Common myeloid progenitor, CD34-positive (primary cell): ENCODE data around the gene DLAT.
A peak's percentile ranks its signal among the peaks of the same experiment; 100 is the strongest.

ENCODE experiments used
- CTCF ChIA-PET: fragments of 350-600 bp; sonication (Branson Sonifier 250); formaldehyde crosslinking; loops from one replicate; lab custom pipeline; 2021; ENCODE audit warnings: antibody characterized with exemption; lab: Charles Lee
- POLR2A ChIA-PET: fragments of 350-600 bp; sonication (Branson Sonifier 250); formaldehyde crosslinking; loops from one replicate; lab custom pipeline; 2021; ENCODE audit warnings: antibody characterized with exemption; lab: Charles Lee
- DNase-seq, 3 donors: peaks; one replicate each; pipeline versions ENCODE4 v3.0.0 to v3.0.0-alpha.2; 2013
- H3K27ac ChIP-seq, 2 experiments: 1 replicate in 1 of 2; 2 replicates in 1 of 2; pipeline ENCODE4 v1.7.0; 2013; ENCODE audit warnings: inconsistent platforms in 2 of 2, low read length in 2 of 2, mild to moderate bottlenecking in 2 of 2, low read depth in 1 of 2, moderate library complexity in 1 of 2; ENCODE audit not compliant: severe bottlenecking in 2 of 2, insufficient read depth in 1 of 2, poor library complexity in 1 of 2
- H3K27me3 ChIP-seq, 5 experiments: replicated peaks in 2 of 5; 1 replicate in 3 of 5; 2 replicates in 2 of 5; pipeline versions ENCODE4 v1.6.1 to v1.7.0; 2013; ENCODE audit warnings: low read length in 4 of 5, mild to moderate bottlenecking in 2 of 5, moderate library complexity in 2 of 5, inconsistent platforms in 1 of 5; ENCODE audit not compliant: insufficient read depth in 5 of 5, control insufficient read depth in 4 of 5
- H3K36me3 ChIP-seq, 4 experiments: 1 replicate in 2 of 4; 2 replicates in 2 of 4; pipeline versions ENCODE4 v1.6.1 to v1.7.0; 2013; ENCODE audit warnings: low read length in 3 of 4, control low read depth in 1 of 4, mild to moderate bottlenecking in 1 of 4; ENCODE audit not compliant: control insufficient read depth in 4 of 4, insufficient read depth in 4 of 4
- H3K4me1 ChIP-seq, 4 experiments: 1 replicate in 3 of 4; 2 replicates in 1 of 4; pipeline versions ENCODE4 v1.6.1 to v1.7.1; 2013; ENCODE audit warnings: low read length in 3 of 4, mild to moderate bottlenecking in 3 of 4, control low read depth in 1 of 4, inconsistent platforms in 1 of 4, moderate library complexity in 1 of 4; ENCODE audit not compliant: control insufficient read depth in 4 of 4, insufficient read depth in 4 of 4; ENCODE audit errors: control extremely low read depth in 1 of 4
- H3K4me3 ChIP-seq, 7 experiments: 1 replicate in 4 of 7; 2 replicates in 3 of 7; pipeline versions ENCODE4 v1.5.1 to v1.7.0; 2013; ENCODE audit warnings: mild to moderate bottlenecking in 7 of 7, low read length in 6 of 7, moderate library complexity in 6 of 7, inconsistent platforms in 2 of 7, low read depth in 2 of 7, control low read depth in 1 of 7; ENCODE audit not compliant: insufficient read depth in 4 of 7, control insufficient read depth in 1 of 7; ENCODE audit errors: extremely low read depth in 1 of 7
- H3K9me3 ChIP-seq, 5 experiments: 1 replicate in 4 of 5; 2 replicates in 1 of 5; pipeline versions ENCODE4 v1.6.1 to v1.7.1; 2013; ENCODE audit warnings: low read length in 4 of 5, mild to moderate bottlenecking in 2 of 5, inconsistent platforms in 1 of 5, low read depth in 1 of 5, moderate library complexity in 1 of 5; ENCODE audit not compliant: control insufficient read depth in 4 of 5, insufficient read depth in 2 of 5; ENCODE audit errors: control extremely low read depth in 1 of 5
- WGBS: methylation state at CpG from one replicate; pipeline ENCODE4 v1.1.5; 2013; ENCODE audit not compliant: insufficient coverage; 5-methylcytosine and 5-hydroxymethylcytosine counted together

Gene DLAT

DNA sequence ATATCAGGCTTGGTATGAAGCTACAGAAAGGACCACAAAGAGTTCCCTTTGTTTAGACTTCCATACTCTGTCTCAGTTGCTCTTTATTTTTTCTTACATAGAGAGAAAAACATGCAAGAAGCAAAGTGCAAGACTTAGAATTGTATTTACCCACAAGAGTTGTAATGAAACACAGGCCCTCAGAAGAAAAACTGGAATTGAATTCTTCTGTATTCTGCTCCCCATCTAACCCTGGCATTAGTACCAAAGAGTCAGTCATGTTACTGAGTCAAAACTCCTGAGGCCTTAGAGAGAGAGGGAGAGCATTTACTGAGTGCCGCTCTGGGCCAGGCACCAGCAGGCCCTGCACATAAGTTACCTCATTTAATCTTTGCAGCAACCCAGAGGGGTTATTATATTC is 43.9 kb upstream of the DLAT start:
- no peaks in the 10 kb centered on the region for H3K36me3 ChIP-seq
- no CpG with 5 or more reads among the region's 1 CpG for WGBS
- H3K4me1 ChIP-seq = peaks cover 5 to 9% (median 7%) of the 10 kb centered on the region in 4 experiments
- no peak for DNase-seq
- no peak overlapping the region for H3K4me3 ChIP-seq
- ChIA-PET CTCF (interaction anchor here (1.0 to 11.8 kb wide), 21 partner anchors 8 to 384 kb away, joined by 3 to 248 read pairs (median 6); partner anchors contain the start of genes ALG9, DIXDC1, SDHD and TIMM8B), POLR2A (interaction anchor here (0.7 kb wide), 1 partner anchor 50 kb away, joined by 4 read pairs; no protein-coding TSS in a partner anchor)
- no peaks in the 10 kb centered on the region for H3K9me3 ChIP-seq
- H3K27me3 ChIP-seq = peaks cover 4 to 34% (median 5%) of the 10 kb centered on the region in 5 experiments
- no peak overlapping the region for H3K27ac ChIP-seq

DNA sequence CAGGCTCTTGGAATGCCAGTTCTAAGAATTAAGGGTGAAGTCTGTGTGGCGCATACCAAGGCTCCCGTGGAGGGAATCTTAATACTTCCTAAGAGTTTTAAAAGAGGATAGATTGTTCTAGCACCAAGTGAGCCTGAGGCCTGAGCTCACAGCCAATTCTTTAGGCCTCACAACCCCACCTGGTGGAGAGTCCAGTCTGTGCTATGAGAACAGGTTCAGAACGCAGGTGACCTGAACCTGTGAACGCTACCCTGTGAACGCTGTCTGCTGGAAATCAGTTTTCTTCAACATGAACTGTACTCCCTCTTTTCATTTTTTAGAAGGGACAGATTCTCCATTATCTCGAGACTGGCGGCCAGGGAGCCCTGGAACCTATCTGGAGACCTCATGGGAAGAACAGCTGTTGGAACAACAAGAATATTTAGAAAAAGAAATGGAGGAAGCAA is 43.2 kb upstream of the DLAT start:
- Histone ChIP-seq H3K36me3 (no peaks in the 10 kb centered on the region), H3K27me3 (peaks cover 4 to 27% (median 5%) of the 10 kb centered on the region in 5 experiments), H3K4me3 (no peak overlapping the region), H3K9me3 (no peaks in the 10 kb centered on the region), H3K4me1 (peaks cover 5 to 8% (median 7%) of the 10 kb centered on the region in 4 experiments), H3K27ac (no peak overlapping the region)
- CTCF ChIA-PET = interaction anchor here (0.6 to 11.8 kb wide), 28 partner anchors 9 to 1393 kb away, joined by 3 to 248 read pairs (median 4); partner anchors contain the start of genes ALG9, DIXDC1, SDHD and TIMM8B
- POLR2A ChIA-PET = no interaction called here
- peak; percentile 52 to 69 (median 64) for DNase-seq
- WGBS = 63% methylated on average over 5 of the region's 7 CpGs

GRCh38 chr11:111982541-111983186 is 42.5 kb upstream of the DLAT start:
- H3K4me1 ChIP-seq = peaks cover 1 to 4% (median 3%) of the 10 kb centered on the region in 4 experiments

DNA sequence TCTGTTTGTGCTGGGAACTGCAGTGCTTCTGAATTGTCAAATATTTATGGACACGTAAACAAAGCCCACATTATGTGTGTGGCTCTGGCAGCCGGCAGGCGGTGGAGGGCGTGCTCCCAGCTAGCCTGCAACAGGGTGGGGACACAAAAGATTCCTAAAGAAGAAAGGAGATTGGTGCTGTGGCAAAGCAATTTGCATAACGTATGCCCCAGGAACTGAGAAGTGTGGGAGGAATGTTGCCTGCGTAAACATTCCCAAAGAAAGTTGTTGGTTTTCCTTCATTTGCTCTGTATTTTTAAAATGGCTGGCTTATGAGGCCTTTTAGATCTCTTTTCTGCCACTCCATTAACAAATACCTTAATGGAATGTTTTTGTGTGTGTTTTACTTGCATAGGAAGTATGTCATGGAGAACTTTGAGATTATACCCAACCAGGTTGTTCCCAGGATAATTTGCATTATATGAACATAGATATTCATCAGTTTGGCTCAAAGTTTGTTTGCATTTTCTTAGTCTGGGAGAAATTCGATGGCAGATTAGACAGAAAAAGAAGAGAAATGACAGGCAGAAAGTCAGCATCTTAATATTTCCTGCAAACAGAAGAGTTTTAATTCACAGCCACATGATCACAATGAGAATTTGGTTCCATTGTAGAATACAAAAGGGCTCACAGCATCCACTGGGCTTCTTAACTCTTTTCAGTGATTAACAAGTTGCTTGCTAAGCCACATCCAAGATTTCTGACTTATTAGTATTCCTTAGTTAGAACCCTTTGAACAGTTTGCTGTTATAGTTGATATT is 41.8 kb upstream of the DLAT start:
- Histone ChIP-seq H3K4me1 (no peaks in the 10 kb centered on the region), H3K27me3 (peaks cover 2 to 13% (median 4%) of the 10 kb centered on the region in 5 experiments), H3K36me3 (no peaks in the 10 kb centered on the region), H3K4me3 (no peak overlapping the region), H3K27ac (peak overlapping the region in 1 of 2 experiments; percentile 44), H3K9me3 (no peaks in the 10 kb centered on the region)
- ChIA-PET POLR2A (no interaction called here), CTCF (interaction anchor here (0.6 to 11.8 kb wide), 6 partner anchors 9 to 1392 kb away, joined by 3 to 248 read pairs (median 6); partner anchors contain the start of genes DIXDC1 and HSPB2)
- WGBS = 97% methylated on average over 4 of the region's 7 CpGs
- no peak for DNase-seq

More at GRCh38 chr11:111982541-111983186, 42.5 kb upstream of the DLAT start:
- H3K9me3 ChIP-seq = no peaks in the 10 kb centered on the region
- H3K36me3 ChIP-seq = no peaks in the 10 kb centered on the region
- DNase-seq = no peak
- peaks cover 4 to 21% (median 5%) of the 10 kb centered on the region in 5 experiments for H3K27me3 ChIP-seq
- 100% methylated on average over 3 of the region's 5 CpGs for WGBS
- no peak overlapping the region for H3K4me3 ChIP-seq
- ChIA-PET CTCF (interaction anchor here (0.6 to 11.8 kb wide), 23 partner anchors 9 to 1393 kb away, joined by 3 to 248 read pairs (median 4); partner anchors contain the start of genes ALG9, DIXDC1, SDHD and TIMM8B), POLR2A (no interaction called here)
- no peak overlapping the region for H3K27ac ChIP-seq

GRCh38 chr11:111986589-111986988 is 38.6 kb upstream of the DLAT start:
- no peaks in the 10 kb centered on the region for H3K36me3 ChIP-seq
- no peaks in the 10 kb centered on the region for H3K27me3 ChIP-seq
- no peak overlapping the region for H3K27ac ChIP-seq
- no peak overlapping the region for H3K4me3 ChIP-seq
- DNase-seq = no peak
- CTCF ChIA-PET = interaction anchor here (1.6 to 11.8 kb wide), 2 partner anchors 17 to 52 kb away, joined by 5 to 248 read pairs; partner anchors contain the start of gene DIXDC1
- H3K4me1 ChIP-seq = no peaks in the 10 kb centered on the region
- POLR2A ChIA-PET = interaction anchor here (0.6 kb wide), 1 partner anchor 136 kb away, joined by 5 read pairs; no protein-coding TSS in a partner anchor
- no peaks in the 10 kb centered on the region for H3K9me3 ChIP-seq
- WGBS = 97% methylated on average over 4 of the region's 5 CpGs

GRCh38 chr11:111990381-111990780 is 34.8 kb upstream of the DLAT start:
- DNase-seq = no peak
- H3K4me3 ChIP-seq = no peak overlapping the region
- no peaks in the 10 kb centered on the region for H3K4me1 ChIP-seq
- CTCF ChIA-PET = interaction anchor here (5.4 kb wide), 1 partner anchor 9 kb away, joined by 37 read pairs; no protein-coding TSS in a partner anchor
- POLR2A ChIA-PET = no interaction called here
- H3K36me3 ChIP-seq = peaks cover 0 to 11% (median 3%) of the 10 kb centered on the region in 4 experiments
- no peaks in the 10 kb centered on the region for H3K9me3 ChIP-seq
- H3K27ac ChIP-seq = no peak overlapping the region
- 85% methylated on average over 4 of the region's 6 CpGs for WGBS
- H3K27me3 ChIP-seq = no peaks in the 10 kb centered on the region
